GM19397 (cell line): Measurements from ENCODE around the gene GAL.

Source experiments
- ATAC-seq: cut with Tn5 transposase; IDR thresholded peaks from one replicate; pipeline ENCODE4 v1.9.1; 2021; ENCODE audit warnings: mild to moderate bottlenecking, moderate library complexity; ENCODE audit not compliant: unreplicated experiment

The GAL gene

DNA sequence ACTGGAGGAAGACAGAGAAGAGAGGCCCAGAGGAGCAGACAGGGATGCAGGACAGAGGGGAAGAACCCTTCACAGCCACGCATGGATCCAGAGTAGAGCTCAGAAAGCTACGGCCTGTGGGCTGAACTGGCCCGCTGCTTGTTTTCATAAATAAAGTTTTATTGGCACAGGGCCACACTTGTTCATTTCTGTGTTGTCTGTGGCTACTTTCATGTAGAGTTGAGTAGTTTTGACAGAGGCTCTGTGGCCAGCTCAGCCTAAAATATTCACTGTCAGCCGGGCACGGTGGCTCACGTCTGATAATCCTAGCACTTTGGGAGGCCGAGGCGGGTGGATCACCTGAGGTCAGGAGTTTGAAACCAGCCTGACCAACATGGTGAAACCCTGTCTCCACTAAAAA, 26.2 kb upstream of the GAL start:
- ATAC-seq, result no peak

DNA sequence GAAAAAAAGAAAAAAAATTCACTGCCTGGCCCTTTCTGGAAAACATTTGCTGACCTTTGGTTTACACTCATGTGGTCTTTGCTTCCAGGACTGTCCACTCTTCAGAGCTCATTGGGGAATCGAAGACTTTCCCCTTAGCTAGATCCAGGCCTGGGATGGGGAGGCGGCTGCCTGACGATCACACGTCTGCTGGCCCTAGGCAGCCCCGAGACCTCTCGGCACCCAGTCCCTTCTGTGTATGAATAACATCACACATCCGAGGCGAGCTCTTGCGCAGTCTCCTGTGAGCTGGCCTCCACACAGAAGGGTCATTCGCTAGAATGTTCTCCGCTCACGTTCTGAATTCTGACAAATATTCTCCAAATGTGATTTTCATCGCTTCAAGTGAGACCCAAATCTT, 25.7 kb upstream of the GAL start:
- no peak for ATAC-seq

DNA sequence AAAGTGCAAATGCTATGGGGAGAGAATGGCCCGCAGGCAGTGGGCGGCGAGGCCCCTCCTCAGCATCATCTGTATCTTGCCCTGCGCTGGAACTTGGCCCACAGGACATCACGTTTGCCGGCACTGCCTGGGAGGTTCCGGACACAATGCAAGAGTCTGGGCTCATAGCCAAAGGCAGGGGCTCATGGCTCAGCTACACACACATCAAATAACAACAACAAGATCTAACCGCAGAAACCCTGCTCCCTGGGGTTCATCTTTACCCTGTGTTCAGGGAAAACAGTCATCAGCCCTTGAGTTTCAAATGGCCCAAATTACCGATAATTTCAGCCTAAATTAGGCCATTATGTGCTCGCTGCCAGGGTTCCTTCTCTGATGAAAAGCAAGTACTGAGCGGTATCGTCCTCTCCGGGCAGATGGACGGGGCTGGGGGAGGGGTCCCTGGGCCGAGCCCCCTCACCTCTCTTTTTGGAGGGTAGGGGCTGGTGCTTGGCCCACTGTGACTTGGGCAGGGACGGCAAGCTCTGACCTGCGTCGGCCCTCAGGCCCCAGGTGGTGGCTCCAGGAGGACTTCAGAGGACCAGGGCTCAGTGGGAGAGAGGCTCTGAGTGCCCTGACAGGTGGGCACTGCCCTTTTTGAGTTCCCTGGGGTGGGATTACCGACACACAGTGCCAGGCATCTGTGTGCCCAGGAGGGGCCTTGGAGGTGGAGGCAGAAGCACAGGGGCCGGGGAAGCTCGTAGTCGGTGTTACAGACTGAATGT, 25.0 kb upstream of the GAL start:
- ATAC-seq, result no peak

DNA sequence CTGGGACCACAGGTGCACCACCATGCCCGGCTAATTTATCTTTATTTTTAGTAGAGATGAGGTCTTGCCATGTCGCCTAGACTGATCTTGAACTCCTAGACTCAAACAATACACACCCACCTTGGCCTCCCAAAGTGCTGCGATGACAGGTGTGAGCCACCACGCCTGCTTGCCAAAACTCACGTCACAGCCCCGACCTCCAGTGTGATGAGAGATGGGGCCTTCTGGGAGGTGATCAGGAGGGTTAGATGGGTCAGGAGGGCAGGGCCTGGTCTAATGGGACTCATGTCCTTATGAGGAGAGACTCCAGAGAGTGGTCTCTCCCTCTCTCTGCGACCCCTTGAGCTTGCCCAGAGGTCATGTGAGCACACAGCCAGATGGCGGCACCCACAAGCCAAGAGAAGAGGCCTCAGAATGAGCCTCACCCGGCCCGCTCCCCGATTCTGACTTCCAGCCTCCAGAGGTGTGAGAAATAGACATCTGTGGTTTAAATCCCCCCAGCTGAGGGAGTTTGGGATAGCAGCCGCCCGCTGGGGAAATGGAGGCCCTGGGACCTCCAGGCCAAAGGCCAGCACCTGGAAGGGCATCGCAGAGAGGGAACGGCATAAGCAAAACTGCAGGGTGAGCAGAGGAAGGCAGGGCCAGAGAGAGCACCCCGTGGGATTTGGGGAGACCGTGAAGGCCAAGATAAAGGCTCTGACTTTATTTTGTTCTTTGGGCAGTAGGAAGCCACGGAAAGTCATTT, 24.1 kb upstream of the GAL start:
- no peak for ATAC-seq

DNA sequence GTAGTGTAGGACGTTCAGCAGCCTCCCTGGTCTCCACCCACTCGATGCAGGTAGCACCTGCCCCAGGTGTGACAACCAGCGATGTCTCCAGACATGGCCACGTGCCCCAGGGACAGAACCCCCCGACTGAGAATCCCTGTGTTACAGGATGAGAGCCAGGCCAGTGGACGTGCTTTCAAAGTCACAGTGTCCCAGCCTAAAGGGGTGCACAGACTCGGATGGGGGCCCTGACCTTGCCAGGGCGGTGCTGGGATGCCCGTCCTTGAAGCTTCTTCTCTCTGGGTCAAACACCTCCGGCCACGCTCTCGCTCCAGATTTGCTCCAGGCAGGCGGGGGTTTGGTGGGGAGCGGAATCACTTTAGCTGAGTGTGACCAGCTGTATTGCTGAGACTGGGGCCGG, 23.3 kb upstream of the GAL start:
- no peak for ATAC-seq

DNA sequence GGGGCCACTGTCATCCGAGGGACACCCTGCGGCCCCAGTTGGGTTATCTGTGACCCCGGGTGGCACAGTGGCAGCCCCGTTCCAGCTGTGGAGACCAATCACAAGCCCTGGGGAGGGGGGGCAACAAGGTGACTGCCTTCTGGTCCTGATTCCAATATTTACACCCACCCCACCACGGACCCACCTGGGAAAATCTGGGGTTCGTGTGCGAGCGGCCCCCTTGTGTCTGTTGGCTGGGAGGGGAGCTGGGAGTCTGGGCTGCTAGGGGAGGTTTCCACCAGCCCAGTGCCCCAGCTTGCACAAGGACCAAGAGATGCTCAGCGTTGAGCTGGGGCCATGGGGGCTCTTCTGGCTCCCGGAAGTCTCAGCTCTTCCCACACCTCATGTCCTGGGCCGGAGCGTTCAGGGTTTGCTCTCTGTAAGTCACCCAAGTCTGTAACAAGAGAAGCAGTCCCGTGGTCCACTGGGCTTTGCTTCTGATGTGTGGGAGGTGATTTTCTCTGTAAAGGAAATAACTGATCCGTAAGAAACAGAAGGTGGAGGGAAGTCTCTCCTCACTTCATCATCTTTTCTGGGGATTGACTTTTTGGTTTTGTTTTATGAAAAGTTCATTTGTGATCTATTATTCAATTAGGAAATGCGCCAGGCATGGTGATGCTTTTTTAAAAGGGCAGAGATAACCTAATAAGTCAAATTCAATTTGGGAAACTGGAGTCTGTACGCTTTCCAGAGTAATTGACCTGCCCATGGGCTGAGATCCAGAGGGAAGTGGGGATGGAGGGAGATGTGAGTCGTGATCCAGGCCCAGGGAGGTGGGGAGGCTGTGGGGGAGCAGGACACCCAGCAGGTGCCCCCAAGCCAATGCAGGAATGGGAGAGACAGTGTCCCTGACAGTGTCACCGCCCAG, 22.4 kb upstream of the GAL start:
- no peak for ATAC-seq

DNA sequence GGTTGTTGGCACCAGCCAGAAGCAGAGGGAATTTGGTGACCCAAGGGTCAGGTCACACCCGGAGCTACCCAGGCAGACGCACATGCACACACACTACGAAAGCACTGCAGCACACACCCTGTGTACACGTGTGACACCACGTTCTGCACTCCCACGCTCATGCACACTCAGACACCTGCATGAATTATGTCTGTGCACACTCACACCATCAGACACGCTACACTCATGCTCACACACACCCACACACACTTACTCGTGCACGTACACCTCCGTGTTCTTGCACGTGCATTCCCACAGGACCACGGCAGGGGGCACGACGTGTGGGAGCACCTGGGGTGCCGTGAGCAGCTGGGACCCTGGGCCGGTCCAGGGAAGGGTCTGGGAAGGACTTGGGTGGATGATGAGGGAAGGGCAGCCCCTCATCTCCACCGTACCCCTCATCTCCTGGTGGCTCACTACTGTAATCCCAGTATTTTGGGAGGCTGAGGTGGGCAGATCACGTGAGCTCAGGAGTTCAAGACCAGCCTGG, 20.8 kb upstream of the GAL start:
- ATAC-seq, result no peak

DNA sequence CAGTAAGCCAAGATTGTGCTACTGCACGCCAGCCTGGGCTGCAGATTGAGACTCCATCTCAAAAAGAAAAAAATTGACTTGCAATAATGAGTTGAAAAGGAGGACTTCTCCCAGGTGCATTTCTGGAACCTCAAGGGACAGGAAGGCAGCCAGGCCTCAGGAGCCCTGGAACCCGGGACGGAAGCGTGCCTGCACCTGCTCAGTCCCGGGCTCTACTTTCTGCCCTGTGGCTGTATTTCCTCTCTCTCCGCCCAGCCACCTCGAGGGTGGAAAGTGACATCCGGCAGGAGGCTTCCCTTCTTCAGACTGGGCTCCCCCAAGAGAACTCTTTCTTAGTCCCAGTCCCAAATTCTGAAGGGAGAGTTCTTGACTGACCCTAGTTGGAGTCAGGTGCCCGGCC, 20.2 kb upstream of the GAL start:
- no peak for ATAC-seq

DNA sequence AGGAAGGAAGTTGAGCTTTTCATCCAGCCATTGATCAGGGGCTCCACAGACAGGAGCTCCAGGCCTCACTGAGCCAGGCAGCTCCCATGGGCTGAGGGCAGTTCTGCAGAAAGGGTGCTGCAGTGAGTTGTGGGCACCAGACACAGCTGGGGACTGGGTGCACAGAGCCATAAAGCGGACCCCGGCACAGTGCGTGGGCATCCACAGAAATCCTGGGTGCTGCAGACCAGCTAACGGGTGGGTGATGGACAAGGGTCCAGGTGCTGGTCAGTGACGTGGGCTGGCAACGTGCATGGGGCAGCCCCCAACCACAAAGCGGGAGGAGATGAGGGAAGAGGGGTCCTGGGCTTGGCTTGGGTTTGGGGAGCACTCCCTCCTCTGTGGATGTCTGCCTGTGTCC, 19.4 kb upstream of the GAL start:
- no peak for ATAC-seq

DNA sequence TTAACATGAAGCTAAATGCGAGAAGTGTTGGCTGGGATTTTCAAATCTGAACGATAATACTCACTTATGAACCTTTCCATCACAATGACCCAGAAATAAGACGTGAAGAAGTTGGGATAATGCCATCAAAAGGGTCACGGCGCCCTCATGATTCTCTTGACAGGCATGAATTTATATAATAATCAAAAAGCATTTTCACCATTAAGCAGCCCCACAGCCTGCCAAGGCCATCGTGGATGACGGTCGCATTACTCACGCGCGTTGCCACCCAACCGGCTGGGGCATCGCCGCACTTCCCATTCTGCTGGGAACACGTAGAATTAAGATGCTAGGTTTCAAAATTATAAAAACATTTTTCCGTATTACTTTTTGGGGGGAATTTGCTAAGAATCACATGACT, 18.9 kb upstream of the GAL start:
- no peak for ATAC-seq

DNA sequence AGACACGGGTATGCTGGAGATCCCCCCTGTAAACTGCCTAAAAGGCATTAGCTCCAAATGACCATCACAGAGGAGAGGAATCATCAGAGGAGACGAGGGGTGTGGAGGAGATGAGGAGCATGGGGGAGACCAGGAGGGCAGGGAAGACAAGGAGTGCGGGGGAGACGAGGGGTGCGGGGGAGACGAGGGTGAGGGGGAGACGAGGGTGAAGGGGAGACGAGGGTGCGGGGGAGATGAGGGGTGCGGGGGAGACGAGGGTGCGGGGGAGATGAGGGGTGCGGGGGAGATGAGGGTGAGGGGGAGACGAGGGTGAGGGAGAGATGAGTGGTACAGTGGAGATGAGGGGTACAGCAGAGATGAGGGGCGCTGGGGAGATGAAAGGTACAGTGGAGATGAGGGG, 17.5 kb upstream of the GAL start:
- ATAC-seq, result no peak

DNA sequence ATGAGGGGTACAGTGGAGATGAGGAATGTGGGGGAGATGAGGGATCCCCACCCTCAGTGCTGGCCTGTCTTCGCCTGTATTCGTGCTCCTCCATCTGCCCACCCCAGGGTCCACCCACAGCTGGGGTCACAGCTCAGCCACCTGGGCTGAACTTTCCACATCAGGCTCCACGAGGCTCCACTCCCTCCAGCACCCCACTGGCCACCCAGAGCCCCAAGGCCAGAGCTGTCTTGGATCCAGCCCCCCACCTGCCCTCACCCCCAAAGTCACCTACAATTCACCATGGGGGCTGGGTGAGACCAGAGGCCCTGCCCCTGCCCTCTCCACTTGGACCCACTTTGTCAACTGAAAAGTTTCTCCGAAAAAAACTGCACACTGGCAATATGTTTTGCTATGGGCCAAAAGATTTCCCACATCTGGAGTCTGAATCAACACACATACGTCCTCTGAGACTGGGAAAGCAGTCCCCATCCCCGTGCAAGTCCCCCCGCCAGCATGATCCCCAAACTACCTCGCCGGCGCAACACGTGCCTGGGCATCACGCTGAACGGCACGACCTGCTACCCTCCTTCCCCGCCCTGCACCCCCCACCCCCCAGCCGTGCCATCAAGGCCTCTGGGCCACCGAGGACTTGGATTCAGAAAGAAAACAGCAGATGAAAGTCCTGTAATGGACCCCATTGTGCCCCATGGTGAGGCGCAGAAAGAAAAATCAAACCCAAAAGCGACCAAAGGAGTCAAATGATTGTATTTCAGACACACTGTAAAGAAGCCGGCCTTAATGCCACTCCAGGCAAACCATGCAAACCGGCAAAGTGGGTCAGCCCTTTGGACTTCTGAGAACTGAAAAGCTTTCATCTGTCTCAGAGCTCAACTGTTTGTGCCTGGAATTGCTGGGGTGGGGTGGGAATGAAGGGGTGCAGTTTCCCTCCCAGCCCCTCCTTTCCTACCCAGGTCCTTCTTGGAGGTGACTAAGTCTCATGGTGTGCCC, 16.5 kb upstream of the GAL start:
- ATAC-seq, result no peak

DNA sequence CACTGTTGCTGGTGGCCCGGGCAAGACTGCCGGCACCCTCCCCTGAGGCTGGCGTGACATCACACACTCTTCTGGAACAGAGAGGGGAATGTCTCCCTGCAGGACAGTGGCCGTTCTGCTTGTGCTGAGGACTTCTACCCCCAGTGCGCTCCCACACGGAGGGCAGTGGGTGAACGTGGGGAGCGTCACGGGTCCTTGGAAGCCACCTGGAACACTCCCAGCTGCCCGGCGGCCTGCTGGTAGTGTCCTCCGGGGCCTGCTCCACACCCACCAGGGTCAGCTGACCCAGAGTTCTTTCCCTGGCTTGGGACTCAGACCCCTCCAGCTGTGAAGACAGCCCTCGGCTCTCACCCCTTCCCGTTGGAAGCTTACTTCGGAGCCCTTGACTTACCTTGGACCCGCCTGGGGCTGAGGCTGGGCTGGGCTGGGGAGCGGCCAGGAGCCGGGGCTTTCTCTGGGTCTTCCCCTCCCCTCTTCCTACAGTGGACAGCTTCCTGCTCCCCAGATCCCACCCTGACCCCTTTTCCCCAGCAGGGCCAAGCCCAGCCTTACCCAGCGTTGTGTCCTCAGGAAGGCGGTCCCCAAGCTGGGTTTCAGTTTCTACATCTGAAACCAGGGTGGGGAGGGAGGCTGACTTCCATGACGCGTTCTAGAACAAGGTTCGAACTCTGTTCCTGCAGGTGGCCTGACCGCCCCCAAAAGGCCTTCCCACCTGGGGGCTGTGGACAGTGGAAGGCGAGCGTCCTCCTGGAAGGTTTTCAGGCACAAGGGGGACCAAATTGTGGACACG, 14.8 kb upstream of the GAL start:
- ATAC-seq, result no peak

DNA sequence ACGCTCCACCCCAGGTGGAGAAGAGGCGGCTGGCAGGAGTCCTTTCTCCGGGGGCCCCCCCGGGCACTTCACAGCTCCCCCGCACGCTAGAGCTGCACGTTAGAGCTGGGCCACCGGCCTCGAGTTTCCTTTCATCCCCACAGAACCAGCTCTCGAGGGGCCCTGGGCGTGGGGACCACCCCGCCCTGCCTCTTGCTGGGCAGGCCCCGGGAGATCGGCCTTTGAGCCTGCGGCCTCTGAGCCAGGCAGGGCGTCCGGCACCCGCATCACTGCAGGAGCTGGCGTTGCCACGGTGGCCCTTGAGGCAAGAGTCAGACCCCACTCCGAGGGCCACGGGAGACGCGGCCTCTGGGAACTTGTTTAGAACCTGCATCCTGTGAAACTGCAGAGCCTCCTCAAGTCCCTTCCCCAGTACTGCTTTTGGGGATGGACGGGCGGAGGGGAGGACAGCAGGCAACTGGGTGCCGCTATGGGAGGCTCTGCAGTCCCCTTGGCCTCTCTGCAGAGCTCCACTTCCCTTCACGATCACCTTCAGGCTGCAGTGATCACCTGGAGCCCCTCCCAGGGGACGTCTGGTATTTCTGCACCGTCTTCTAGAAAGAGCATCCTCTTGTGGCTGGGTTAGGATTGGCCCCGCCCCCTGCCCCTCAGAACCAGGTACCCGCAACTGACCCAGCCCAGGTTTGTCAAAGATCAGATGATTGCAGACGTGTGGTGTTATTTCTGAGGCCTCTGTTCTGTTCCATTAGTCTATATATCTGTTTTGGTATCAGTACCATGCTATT, 13.9 kb upstream of the GAL start:
- no peak for ATAC-seq

DNA sequence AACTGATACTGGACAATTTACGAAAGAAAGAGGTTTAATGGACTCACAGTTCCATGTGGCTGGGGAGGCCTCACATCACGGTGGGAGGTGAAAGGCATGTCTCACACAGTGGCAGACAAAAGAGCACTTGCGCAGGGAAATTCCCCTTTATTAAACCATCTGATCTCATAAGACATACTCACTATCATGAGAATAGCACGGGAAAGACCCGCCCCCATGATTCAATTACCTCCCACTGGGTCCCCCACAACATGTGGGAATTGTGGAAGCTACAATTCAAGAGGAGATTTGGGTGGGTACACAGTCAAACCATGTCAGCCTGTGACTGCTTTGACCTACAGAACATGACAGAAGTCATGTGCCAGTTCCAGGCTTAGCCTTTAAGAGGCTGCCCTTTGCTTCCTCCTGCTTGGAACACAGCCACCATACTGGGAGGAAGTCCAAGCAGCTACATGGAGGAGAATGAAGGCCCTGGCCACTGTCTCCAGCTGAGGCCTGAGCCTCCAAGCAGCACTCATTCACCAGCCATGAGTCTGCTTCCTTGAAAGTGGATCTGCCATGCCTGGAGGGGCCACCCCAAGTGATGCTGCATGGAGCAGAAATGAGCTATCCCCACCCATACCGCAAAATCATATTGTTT, 10.9 kb upstream of the GAL start:
- ATAC-seq, result no peak

DNA sequence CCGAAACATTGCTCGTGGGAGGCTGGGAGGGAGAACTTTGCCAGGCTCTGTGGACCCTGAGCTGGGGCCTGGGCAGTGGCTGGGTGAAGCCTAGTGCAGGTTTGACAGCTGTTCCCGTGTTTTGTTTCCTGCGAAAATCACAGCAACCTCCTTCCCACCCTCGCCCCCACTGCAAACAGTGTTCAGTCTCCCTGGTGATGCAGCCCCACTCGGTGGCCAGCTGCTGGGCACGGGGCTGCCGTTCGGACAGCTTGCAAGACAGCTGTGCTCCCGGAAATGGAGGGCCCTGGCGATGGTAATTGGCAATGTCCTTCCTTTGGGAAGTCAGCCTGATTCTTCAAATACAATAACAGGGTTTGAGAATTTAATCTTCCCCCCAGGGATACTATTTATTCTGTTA, 10.4 kb upstream of the GAL start:
- no peak for ATAC-seq

DNA sequence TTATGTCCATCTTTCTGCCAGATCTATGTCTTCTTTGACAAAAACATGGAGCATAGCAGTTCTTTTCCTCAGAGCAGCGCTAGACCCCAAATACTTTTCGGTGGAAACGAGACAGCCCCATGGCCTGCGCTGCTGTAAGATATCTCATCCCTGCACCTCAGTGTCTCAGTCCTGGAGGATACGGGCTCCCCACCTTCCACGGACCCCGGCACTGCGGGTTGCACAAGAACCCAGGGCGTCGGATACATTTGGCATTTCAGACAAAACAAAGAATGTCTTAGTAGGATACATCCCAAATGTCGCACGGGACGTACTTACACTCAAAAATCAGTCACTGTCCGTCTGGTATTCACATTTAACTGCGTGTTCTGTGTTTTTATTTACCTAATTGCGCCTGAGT, 9.9 kb upstream of the GAL start:
- no peak for ATAC-seq

DNA sequence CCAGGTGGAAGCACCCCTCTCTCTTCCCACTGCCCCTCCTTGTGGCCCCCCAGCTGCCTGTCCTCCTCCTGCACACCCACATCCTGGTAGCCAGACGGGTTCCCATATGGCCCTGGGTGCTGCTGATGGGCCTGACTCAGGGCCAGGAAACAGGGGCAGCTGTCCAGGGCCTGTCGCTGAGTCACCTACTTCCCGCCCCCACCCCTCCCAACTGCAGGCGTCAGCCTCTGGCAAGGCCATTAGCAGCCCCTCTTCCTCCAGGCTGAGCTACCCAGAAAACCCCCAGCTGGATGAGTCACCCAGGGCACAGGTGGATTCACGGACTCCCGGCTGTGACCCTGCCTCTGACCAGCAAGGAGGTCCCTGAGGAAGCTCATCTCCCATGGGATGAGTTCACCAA, 6.9 kb upstream of the GAL start:
- ATAC-seq, result no peak
